NOMO-1 treated with DMSO at 0.1 percent for 48 hours (cell line): ENCODE data around the gene SLC20A1.

Source experiments
- DNase-seq: peaks from one replicate; lab custom pipeline; 2025; ENCODE audit not compliant: unreplicated experiment; lab: John Stamatoyannopoulos, UW

The SLC20A1 gene

GRCh38 chr2:112682101-112682500 is 36.4 kb downstream of the SLC20A1 start:
- DNase-seq, result peak; percentile 74

GRCh38 chr2:112683550-112684414 is 38.0 kb downstream of the SLC20A1 start:
- DNase-seq, result peak; percentile 27

- no peak for DNase-seq
These were observed 38.7 kb downstream of the SLC20A1 start for GRCh38 chr2:112684415-112684775.

GRCh38 chr2:112685271-112685884 is 39.6 kb downstream of the SLC20A1 start:
- no peak for DNase-seq

- DNase-seq, result no peak
These were observed 40.8 kb downstream of the SLC20A1 start for GRCh38 chr2:112686348-112687217.

GRCh38 chr2:112687522-112687921 is 41.8 kb downstream of the SLC20A1 start:
- DNase-seq, result no peak

GRCh38 chr2:112688086-112688880 is 42.5 kb downstream of the SLC20A1 start:
- DNase-seq, result no peak

GRCh38 chr2:112690853-112691401 is 45.2 kb downstream of the SLC20A1 start:
- peak; percentile 75 for DNase-seq

GRCh38 chr2:112691881-112692281 is 46.1 kb downstream of the SLC20A1 start:
- DNase-seq, result no peak

GRCh38 chr2:112692495-112692911 is 46.8 kb downstream of the SLC20A1 start:
- DNase-seq, result peak; percentile 96

GRCh38 chr2:112692918-112693317 is 47.2 kb downstream of the SLC20A1 start:
- DNase-seq, result no peak

GRCh38 chr2:112693596-112693995 is 47.9 kb downstream of the SLC20A1 start:
- DNase-seq, result no peak

- no peak for DNase-seq
These were observed 48.4 kb downstream of the SLC20A1 start for GRCh38 chr2:112694182-112694581.

GRCh38 chr2:112698834-112699515 is 53.2 kb downstream of the SLC20A1 start:
- DNase-seq, result peak; percentile 82

GRCh38 chr2:112699984-112700667 is 54.4 kb downstream of the SLC20A1 start:
- DNase-seq, result peak; percentile 97

- peak; percentile 50 for DNase-seq
These were observed 55.3 kb downstream of the SLC20A1 start for GRCh38 chr2:112701052-112701451.

GRCh38 chr2:112703684-112704083 is 57.9 kb downstream of the SLC20A1 start:
- no peak for DNase-seq

- no peak for DNase-seq
These were observed 59.8 kb downstream of the SLC20A1 start for GRCh38 chr2:112705575-112705974.

- peak; percentile 67 for DNase-seq
These were observed 60.5 kb downstream of the SLC20A1 start for GRCh38 chr2:112706170-112706664.
